K562 (cell line): ENCODE results near the gene DAB1.

Source experiments
- DDX20 ChIP-seq: fragments of 450-650 bp; IDR thresholded peaks from 2 replicates; pipeline ENCODE4 v1.6.1; 2016; ENCODE audit warnings: missing genetic modification characterization, low read depth, mild to moderate bottlenecking, missing compliant biosample characterization, moderate library complexity
- JUND ChIP-seq, 2 experiments: IDR thresholded peaks; 2 replicates in 1 of 2; 3 replicates in 1 of 2; pipeline ENCODE4 v1.6.1; 2011; ENCODE audit warnings: borderline replicate concordance in 2 of 2, low read depth in 2 of 2, low read length in 2 of 2, improper control_type of control experiment in 1 of 2, missing biosample characterization in 1 of 2, missing genetic modification characterization in 1 of 2, missing genetic modification reagents in 1 of 2

- no peak for TF ChIP-seq JUND (IDR thresholded peaks at IDR 0.05; ENCODE audit: borderline replicate concordance, low read depth, low read length)
- TF ChIP-seq JUND (tag; IDR thresholded peaks at IDR 0.05; ENCODE audit: borderline replicate concordance, low read depth, low read length), result no peak
- no peak for TF ChIP-seq DDX20 (tag)
Observed at GRCh38 chr1:57377339-57378139, 46.3 kb downstream of the DAB1 start.
